ENCODE data around the gene JCAD.
"Not testable (repeated sequence)": the region's sequence is repeated elsewhere in the genome, so short reads cannot be mapped to it uniquely, and the experiment has no call there.

The JCAD gene

GRCh38 chr10:29993319-29993915 is 66.0 kb downstream of the JCAD start:
- in situ Hi-C loops (cut with MboI; ENCODE audit: low sequenced_read_pairs) = loop anchor here (10.0 kb wide), 1 partner anchor 241 kb away; no protein-coding TSS in a partner anchor

GRCh38 chr10:29992914-29993313 is 66.5 kb downstream of the JCAD start:
- in situ Hi-C loops (cut with MboI; ENCODE audit: low sequenced_read_pairs) = loop anchor here (10.0 kb wide), 1 partner anchor 242 kb away; no protein-coding TSS in a partner anchor

- in situ Hi-C loops (cut with MboI; ENCODE audit: low sequenced_read_pairs) = loop anchor here (10.0 kb wide), 1 partner anchor 243 kb away; no protein-coding TSS in a partner anchor
These were observed 68.0 kb downstream of the JCAD start for GRCh38 chr10:29991382-29991781.

GRCh38 chr10:29987471-29987870 is 71.9 kb downstream of the JCAD start:
- in situ Hi-C loops (cut with MboI; ENCODE audit: low sequenced_read_pairs) = no loop called here

GRCh38 chr10:29982997-29983648 is 76.3 kb downstream of the JCAD start:
- in situ Hi-C loops (cut with MboI; ENCODE audit: low sequenced_read_pairs) = no loop called here

- in situ Hi-C loops (cut with MboI; ENCODE audit: low sequenced_read_pairs) = no loop called here
These were observed 77.9 kb downstream of the JCAD start for GRCh38 chr10:29981510-29981909.

- in situ Hi-C loops (cut with MboI; ENCODE audit: low sequenced_read_pairs) = no loop called here
These were observed 79.3 kb downstream of the JCAD start for GRCh38 chr10:29980084-29980483.

- in situ Hi-C loops (cut with MboI; ENCODE audit: low sequenced_read_pairs) = not testable (repeated sequence)
These were observed 80.0 kb downstream of the JCAD start for GRCh38 chr10:29979421-29979779.

GRCh38 chr10:29977171-29977570 is 82.2 kb downstream of the JCAD start:
- in situ Hi-C loops (cut with MboI; ENCODE audit: low sequenced_read_pairs) = no loop called here

- in situ Hi-C loops (cut with MboI; ENCODE audit: low sequenced_read_pairs) = no loop called here
These were observed 83.3 kb downstream of the JCAD start for GRCh38 chr10:29976134-29976533.

GRCh38 chr10:29974773-29975172 is 84.6 kb downstream of the JCAD start:
- in situ Hi-C loops (cut with MboI; ENCODE audit: low sequenced_read_pairs) = no loop called here

GRCh38 chr10:29973921-29974320 is 85.5 kb downstream of the JCAD start:
- in situ Hi-C loops (cut with MboI; ENCODE audit: low sequenced_read_pairs) = no loop called here

GRCh38 chr10:29970576-29970975 is 88.8 kb downstream of the JCAD start:
- in situ Hi-C loops (cut with MboI; ENCODE audit: low sequenced_read_pairs) = no loop called here

- in situ Hi-C loops (cut with MboI; ENCODE audit: low sequenced_read_pairs) = no loop called here
These were observed 89.4 kb downstream of the JCAD start for GRCh38 chr10:29970012-29970396.

- in situ Hi-C loops (cut with MboI; ENCODE audit: low sequenced_read_pairs) = no loop called here
These were observed 90.0 kb downstream of the JCAD start for GRCh38 chr10:29969255-29970011.

- in situ Hi-C loops (cut with MboI; ENCODE audit: low sequenced_read_pairs) = no loop called here
These were observed 90.8 kb downstream of the JCAD start for GRCh38 chr10:29968585-29968984.

GRCh38 chr10:29966269-29966668 is 93.1 kb downstream of the JCAD start:
- in situ Hi-C loops (cut with MboI; ENCODE audit: low sequenced_read_pairs) = no loop called here
